DND-41 (cell line): ENCODE data around the gene TET1.
"Not testable (repeated sequence)": the region's sequence is repeated elsewhere in the genome, so short reads cannot be mapped to it uniquely, and the experiment has no call there.

Experiments used
- EZH2 ChIP-seq: IDR thresholded peaks from 3 replicates; pipeline ENCODE4 v1.6.1; 2012; ENCODE audit warnings: borderline replicate concordance, low read depth, mild to moderate bottlenecking, moderate library complexity, low read length, inconsistent platforms; ENCODE audit not compliant: severe bottlenecking
- TF ChIP-seq, protein P1 (sequence below): IDR thresholded peaks from 2 replicates; pipeline ENCODE4 v1.5.1; 2012; ENCODE audit warnings: borderline replicate concordance, low read length, moderate library complexity, mild to moderate bottlenecking; ENCODE audit not compliant: poor library complexity, severe bottlenecking; ENCODE audit errors: extremely low read depth

DNA sequence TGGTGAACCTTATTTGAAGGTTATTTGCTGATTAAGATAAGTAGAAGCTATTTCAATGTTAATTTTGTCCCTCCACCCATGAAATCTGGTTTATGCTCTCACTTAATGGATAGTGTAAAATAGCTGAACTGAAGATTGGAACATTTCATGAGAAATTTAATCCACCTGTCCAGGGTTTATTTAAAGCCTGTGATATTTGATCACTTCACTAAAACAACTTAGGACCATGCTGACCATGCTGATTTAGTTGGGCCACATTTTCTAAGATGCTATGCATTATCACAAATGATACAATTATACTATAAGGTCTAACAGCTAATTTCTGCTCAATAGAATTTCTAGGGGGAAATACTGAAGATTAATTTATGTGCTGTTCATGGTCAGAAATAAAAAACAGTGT is 53.8 kb downstream of the TET1 start:
- TF ChIP-seq, protein P1, sequence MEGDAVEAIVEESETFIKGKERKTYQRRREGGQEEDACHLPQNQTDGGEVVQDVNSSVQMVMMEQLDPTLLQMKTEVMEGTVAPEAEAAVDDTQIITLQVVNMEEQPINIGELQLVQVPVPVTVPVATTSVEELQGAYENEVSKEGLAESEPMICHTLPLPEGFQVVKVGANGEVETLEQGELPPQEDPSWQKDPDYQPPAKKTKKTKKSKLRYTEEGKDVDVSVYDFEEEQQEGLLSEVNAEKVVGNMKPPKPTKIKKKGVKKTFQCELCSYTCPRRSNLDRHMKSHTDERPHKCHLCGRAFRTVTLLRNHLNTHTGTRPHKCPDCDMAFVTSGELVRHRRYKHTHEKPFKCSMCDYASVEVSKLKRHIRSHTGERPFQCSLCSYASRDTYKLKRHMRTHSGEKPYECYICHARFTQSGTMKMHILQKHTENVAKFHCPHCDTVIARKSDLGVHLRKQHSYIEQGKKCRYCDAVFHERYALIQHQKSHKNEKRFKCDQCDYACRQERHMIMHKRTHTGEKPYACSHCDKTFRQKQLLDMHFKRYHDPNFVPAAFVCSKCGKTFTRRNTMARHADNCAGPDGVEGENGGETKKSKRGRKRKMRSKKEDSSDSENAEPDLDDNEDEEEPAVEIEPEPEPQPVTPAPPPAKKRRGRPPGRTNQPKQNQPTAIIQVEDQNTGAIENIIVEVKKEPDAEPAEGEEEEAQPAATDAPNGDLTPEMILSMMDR, result not testable (repeated sequence)
- TF ChIP-seq EZH2, result not testable (repeated sequence)
